NCI-H345 (cell line): ENCODE results near the gene SUN2.

Source experiments
- DNase-seq: peaks from one replicate; lab custom pipeline; 2025; lab: John Stamatoyannopoulos, UW

Gene SUN2

DNA sequence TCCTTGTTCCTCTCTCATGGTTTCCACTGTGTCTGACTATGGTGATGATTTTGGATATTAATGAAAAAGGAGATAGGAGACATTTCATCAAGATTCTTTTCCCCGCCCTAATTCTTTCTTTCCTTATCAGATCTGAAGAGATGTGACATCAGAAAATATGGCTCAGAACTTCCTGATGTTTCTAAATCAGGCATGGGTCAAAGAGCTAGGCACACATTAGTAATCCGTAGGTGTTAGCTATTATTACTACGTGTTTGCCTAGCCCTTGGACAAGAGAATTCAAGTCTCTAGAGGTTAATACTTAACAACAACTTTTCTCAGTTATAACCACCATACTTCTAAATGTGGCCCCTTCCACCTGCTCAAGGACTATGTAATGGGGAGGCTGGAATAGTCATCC lies 60.9 kb downstream of the SUN2 start:
- DNase-seq: no peak

DNA sequence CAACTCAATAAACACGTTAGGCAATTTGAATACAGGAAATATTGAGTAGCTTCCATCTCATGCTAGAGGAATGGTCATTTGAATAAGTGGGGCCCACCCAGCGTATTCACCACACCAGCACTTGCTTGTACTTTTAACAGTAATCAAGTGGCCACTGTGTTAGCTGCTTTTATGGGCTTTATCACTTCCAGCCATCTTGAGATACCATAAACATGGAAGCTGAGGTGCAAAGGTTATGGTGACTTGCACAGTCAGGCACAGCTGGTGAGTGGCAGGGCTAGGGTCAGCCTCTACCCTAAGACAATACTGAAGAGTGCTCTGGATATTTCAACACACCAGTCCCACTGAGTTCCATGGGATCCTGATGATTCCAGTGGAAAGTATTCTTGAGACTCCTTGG lies 61.7 kb downstream of the SUN2 start:
- no peak for DNase-seq

DNA sequence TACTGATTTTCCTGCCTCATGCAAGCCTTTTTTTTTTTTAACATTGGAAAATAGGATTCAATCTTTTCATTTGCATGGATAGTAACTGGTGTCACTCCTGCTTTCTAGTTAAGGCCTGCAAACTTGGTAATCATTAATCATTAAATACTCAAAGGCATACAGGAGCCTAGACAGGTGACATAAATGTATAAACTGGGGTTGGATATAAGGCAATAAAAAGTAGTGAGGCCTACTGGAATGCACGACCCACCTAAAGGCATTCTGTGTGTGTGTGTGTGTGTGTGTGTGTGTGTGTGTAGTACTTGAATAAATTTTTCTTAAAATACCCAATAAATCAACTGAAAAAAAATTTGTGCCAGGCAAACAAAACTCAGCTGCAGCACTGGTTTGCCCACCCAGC lies 66.1 kb downstream of the SUN2 start:
- no peak for DNase-seq

DNA sequence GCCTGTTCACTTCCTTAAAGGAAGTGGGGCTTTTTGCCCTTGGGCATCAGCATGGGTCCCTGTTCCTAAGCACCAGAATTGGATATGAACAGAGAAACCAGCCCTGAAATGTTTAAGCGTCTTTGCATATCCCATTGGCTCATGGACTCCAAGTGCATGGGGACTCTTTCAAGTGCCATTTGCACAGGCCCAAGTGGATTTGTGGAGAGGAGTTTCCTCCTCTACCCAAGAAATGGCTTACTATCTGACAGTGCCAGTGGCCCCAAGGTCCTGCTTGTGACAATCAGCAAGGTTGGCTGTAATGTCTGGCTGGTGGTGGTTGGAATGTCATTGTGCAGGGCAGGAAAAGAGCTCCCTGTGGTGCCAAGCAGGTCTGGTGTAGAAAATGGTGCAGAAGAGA lies 70.0 kb downstream of the SUN2 start:
- no peak for DNase-seq

DNA sequence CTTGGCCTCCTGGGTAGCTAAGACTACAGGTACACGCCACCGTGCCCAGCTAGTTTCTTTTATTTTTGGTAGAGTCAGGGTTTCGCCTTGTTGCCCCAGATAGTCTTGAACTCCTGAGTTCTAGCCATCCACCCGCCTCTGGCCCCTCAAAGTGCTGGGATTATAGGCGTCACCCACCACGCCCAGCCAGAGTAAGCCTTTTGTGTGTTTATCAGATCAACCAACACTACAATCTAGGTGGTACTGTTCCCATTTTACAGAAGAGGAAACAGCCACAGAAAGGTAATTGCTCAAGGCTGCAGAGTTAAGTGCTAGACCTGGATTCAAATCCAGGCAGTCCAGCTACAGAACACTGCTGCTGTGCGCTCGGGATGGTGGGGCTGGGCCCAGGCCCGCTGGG lies 70.9 kb downstream of the SUN2 start:
- no peak for DNase-seq
